Esophagus squamous epithelium (tissue), 4 donors: ENCODE data around the gene ZMYND8.

Experiments
- POLR2A ChIP-seq, 4 donors: fragments of 450-650 bp; IDR thresholded peaks; one replicate each; pipeline ENCODE4 v1.6.1; 2017; ENCODE audit warnings: antibody characterized with exemption in 4 of 4, mild to moderate bottlenecking in 4 of 4, moderate library complexity in 3 of 4
- TF ChIP-seq, protein P1 (sequence below), 6 experiments: fragments of 450-650 bp in 4 of 6; fragments of 200-600 bp in 2 of 6; sonication (generic) in 2 of 6; IDR thresholded peaks; one replicate each; pipeline ENCODE4 v1.5.1; 2016 to 2019; ENCODE audit warnings: antibody characterized with exemption in 6 of 6, mild to moderate bottlenecking in 4 of 6, moderate library complexity in 4 of 6

DNA sequence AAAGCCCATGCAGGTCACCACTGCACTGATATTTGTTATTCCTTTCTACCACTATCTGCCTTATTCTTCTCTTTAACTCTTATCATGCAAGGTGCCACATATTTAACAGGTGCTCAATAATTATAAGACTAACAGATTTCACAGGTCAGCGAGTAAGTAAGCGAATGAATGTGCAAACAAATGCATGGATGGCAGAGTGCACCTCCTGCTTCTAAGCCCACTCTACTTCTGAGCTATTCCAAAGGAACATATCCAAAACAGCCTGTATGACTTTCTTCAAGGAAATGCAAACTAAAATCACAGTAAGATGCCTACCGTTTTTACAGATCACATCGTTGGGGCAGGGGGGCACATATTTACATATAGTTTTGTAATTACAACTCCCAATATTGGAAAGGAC lies 71.3 kb downstream of the ZMYND8 start:
- TF ChIP-seq POLR2A (IDR thresholded peaks at IDR 0.05) = no peak
- TF ChIP-seq, protein P1, sequence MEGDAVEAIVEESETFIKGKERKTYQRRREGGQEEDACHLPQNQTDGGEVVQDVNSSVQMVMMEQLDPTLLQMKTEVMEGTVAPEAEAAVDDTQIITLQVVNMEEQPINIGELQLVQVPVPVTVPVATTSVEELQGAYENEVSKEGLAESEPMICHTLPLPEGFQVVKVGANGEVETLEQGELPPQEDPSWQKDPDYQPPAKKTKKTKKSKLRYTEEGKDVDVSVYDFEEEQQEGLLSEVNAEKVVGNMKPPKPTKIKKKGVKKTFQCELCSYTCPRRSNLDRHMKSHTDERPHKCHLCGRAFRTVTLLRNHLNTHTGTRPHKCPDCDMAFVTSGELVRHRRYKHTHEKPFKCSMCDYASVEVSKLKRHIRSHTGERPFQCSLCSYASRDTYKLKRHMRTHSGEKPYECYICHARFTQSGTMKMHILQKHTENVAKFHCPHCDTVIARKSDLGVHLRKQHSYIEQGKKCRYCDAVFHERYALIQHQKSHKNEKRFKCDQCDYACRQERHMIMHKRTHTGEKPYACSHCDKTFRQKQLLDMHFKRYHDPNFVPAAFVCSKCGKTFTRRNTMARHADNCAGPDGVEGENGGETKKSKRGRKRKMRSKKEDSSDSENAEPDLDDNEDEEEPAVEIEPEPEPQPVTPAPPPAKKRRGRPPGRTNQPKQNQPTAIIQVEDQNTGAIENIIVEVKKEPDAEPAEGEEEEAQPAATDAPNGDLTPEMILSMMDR (IDR thresholded peaks at IDR 0.05) = no peak
